Measurements from ENCODE around the gene FBXO33. TPM values are rescaled to one million over a fixed set of nuclear protein-coding genes. Genes with fewer than 3 reads are reported as not detected.
A peak's percentile ranks its signal among the peaks of the same experiment; 100 is the strongest.

Gene FBXO33
- total RNA-seq, 1 donor from 2014 or later, result 13.6 TPM

DNA sequence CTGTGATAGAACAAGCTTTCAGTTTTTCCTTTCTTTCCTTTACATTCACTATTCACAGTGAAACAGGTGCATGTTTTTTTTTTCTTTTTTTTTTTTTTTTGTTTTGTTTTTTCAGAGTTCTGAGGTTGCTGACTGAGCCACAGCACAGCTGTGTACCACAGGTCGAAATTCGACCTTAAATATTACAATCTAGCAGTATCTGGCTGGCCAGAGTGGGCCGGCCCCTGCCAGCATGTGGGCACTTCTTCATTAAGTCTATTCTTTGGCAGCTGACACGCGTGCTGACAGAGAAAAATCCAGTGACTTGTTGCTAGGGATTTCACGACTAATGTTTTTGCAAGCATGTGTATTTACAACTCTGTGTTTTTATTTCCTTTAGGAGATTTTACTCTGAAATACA is 33.9 kb downstream of the FBXO33 start:
- peaks cover 4% of the 10 kb centered on the region for H3K36me3 Mint-ChIP-seq (ENCODE audit: insufficient read depth)
- TF ChIP-seq, protein P1, sequence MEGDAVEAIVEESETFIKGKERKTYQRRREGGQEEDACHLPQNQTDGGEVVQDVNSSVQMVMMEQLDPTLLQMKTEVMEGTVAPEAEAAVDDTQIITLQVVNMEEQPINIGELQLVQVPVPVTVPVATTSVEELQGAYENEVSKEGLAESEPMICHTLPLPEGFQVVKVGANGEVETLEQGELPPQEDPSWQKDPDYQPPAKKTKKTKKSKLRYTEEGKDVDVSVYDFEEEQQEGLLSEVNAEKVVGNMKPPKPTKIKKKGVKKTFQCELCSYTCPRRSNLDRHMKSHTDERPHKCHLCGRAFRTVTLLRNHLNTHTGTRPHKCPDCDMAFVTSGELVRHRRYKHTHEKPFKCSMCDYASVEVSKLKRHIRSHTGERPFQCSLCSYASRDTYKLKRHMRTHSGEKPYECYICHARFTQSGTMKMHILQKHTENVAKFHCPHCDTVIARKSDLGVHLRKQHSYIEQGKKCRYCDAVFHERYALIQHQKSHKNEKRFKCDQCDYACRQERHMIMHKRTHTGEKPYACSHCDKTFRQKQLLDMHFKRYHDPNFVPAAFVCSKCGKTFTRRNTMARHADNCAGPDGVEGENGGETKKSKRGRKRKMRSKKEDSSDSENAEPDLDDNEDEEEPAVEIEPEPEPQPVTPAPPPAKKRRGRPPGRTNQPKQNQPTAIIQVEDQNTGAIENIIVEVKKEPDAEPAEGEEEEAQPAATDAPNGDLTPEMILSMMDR (IDR thresholded peaks at IDR 0.05; ENCODE audit: unreplicated experiment), result no peak
- no peak overlapping the region for H3K27ac Mint-ChIP-seq
- H3K4me3 Mint-ChIP-seq (ENCODE audit: low read depth), result no peak overlapping the region
- no peak for DNase-seq (ENCODE audit: low spot score, unreplicated experiment)
- no peaks in the 10 kb centered on the region for H3K9me3 Mint-ChIP-seq (ENCODE audit: low read depth)
- no peaks in the 10 kb centered on the region for H3K4me1 Mint-ChIP-seq (ENCODE audit: low read depth)
- no peaks in the 10 kb centered on the region for H3K27me3 Mint-ChIP-seq

- DNase-seq (ENCODE audit: low spot score, unreplicated experiment), result no peak
- Mint-ChIP-seq H3K27me3 (no peaks in the 10 kb centered on the region), H3K36me3 (ENCODE audit: insufficient read depth) (peaks cover 4% of the 10 kb centered on the region), H3K9me3 (ENCODE audit: low read depth) (no peaks in the 10 kb centered on the region), H3K4me1 (ENCODE audit: low read depth) (no peaks in the 10 kb centered on the region), H3K27ac (no peak overlapping the region), H3K4me3 (ENCODE audit: low read depth) (no peak overlapping the region)
- TF ChIP-seq, protein P1 (IDR thresholded peaks at IDR 0.05; ENCODE audit: unreplicated experiment), result no peak
These were observed 35.8 kb downstream of the FBXO33 start for GRCh38 chr14:39396448-39396847.

- no peak overlapping the region for H3K27ac Mint-ChIP-seq
- H3K4me3 Mint-ChIP-seq (ENCODE audit: low read depth), result no peak overlapping the region
- H3K9me3 Mint-ChIP-seq (ENCODE audit: low read depth), result no peaks in the 10 kb centered on the region
- H3K4me1 Mint-ChIP-seq (ENCODE audit: low read depth), result peaks cover under 1% of the 10 kb centered on the region
- DNase-seq (ENCODE audit: low spot score, unreplicated experiment), result no peak
- H3K27me3 Mint-ChIP-seq, result no peaks in the 10 kb centered on the region
- TF ChIP-seq, protein P1 (IDR thresholded peaks at IDR 0.05; ENCODE audit: unreplicated experiment), result no peak
- H3K36me3 Mint-ChIP-seq (ENCODE audit: insufficient read depth), result peaks cover 3% of the 10 kb centered on the region
These were observed 36.5 kb downstream of the FBXO33 start for GRCh38 chr14:39395555-39396254.

- H3K27me3 Mint-ChIP-seq, result no peaks in the 10 kb centered on the region
- TF ChIP-seq, protein P1 (IDR thresholded peaks at IDR 0.05; ENCODE audit: unreplicated experiment), result no peak
These were observed 38.9 kb downstream of the FBXO33 start for GRCh38 chr14:39393289-39393688.

GRCh38 chr14:39384177-39384576 is 48.1 kb downstream of the FBXO33 start:
- Mint-ChIP-seq H3K27ac (no peak overlapping the region), H3K27me3 (no peaks in the 10 kb centered on the region), H3K9me3 (ENCODE audit: low read depth) (no peaks in the 10 kb centered on the region), H3K4me1 (ENCODE audit: low read depth) (peaks cover 10% of the 10 kb centered on the region), H3K4me3 (ENCODE audit: low read depth) (no peak overlapping the region), H3K36me3 (ENCODE audit: insufficient read depth) (peaks cover 3% of the 10 kb centered on the region)
- no peak for DNase-seq (ENCODE audit: low spot score, unreplicated experiment)
- TF ChIP-seq, protein P1 (IDR thresholded peaks at IDR 0.05; ENCODE audit: unreplicated experiment), result no peak

More at GRCh38 chr14:39393289-39393688, 38.9 kb downstream of the FBXO33 start:
- H3K4me1 Mint-ChIP-seq (ENCODE audit: low read depth), result peaks cover 3% of the 10 kb centered on the region
- H3K36me3 Mint-ChIP-seq (ENCODE audit: insufficient read depth), result peaks cover 3% of the 10 kb centered on the region
- no peak for DNase-seq (ENCODE audit: low spot score, unreplicated experiment)
- no peak overlapping the region for H3K4me3 Mint-ChIP-seq (ENCODE audit: low read depth)
- H3K27ac Mint-ChIP-seq, result peak overlapping the region; percentile 56
- H3K9me3 Mint-ChIP-seq (ENCODE audit: low read depth), result no peaks in the 10 kb centered on the region

Measured in progenitor cell of endocrine pancreas (in vitro differentiated cells).